GM10248 (cell line): Measurements from ENCODE around the gene GPR15LG.

ENCODE experiments used
- CTCF ChIA-PET: fragments of 300-600 bp; sonication (Branson Sonifier 250); formaldehyde crosslinking; extraction: SDS; loops from one replicate; lab custom pipeline; 2021; ENCODE audit warnings: antibody characterized with exemption; lab: Yijun Ruan, JAX
- POLR2A ChIA-PET: fragments of 350-650 bp; sonication (Branson Sonifier 250); formaldehyde crosslinking; extraction: SDS; loops from one replicate; lab custom pipeline; 2020; ENCODE audit warnings: antibody characterized with exemption; lab: Yijun Ruan, JAX
- DNase-seq: peaks from one replicate; pipeline ENCODE4 v3.0.0; 2012; ENCODE audit errors: extremely low spot score
- CTCF ChIP-seq: IDR thresholded peaks from 2 replicates; pipeline ENCODE4 v1.5.1; 2012; ENCODE audit warnings: mild to moderate bottlenecking, low read depth; ENCODE audit errors: extremely low read depth, missing control alignments, control extremely low read depth

GPR15LG gene

GRCh38 chr10:84139126-84140035, 34.2 kb upstream of the GPR15LG start, which contains the start of gene GHITM:
Gene GHITM (plus strand): TSS chr10:84139509. CDS start chr10:84141501, 1,992 bp downstream.
- POLR2A ChIA-PET = interaction anchor here (0.6 to 1.5 kb wide), 2 partner anchors 8 to 23 kb away, joined by 3 to 7 read pairs; no protein-coding TSS in a partner anchor
- TF ChIP-seq CTCF = peak; percentile 3
- peak; percentile 95 for DNase-seq
- CTCF ChIA-PET = interaction anchor here (0.6 to 8.4 kb wide), 11 partner anchors 8 to 398 kb away, joined by 3 to 78 read pairs (median 5); no protein-coding TSS in a partner anchor

- no peak for TF ChIP-seq CTCF
- DNase-seq = no peak
- ChIA-PET POLR2A (interaction anchor here (0.6 kb wide), 1 partner anchor 22 kb away, joined by 3 read pairs; no protein-coding TSS in a partner anchor), CTCF (interaction anchor here (0.8 to 8.4 kb wide), 4 partner anchors 8 to 64 kb away, joined by 3 to 78 read pairs (median 7); no protein-coding TSS in a partner anchor)
Measured at GRCh38 chr10:84140036-84140379, 33.6 kb upstream of the GPR15LG start.

GRCh38 chr10:84147347-84147746, 26.3 kb upstream of the GPR15LG start:
- ChIA-PET POLR2A (interaction anchor here (1.0 to 1.4 kb wide), 3 partner anchors 9 to 58 kb away, joined by 3 to 8 read pairs (median 7); partner anchors contain the start of gene GHITM), CTCF (interaction anchor here (0.7 to 5.2 kb wide), 27 partner anchors 7 to 390 kb away, joined by 3 to 115 read pairs (median 5); partner anchors contain the start of genes CDHR1, GPR15LG and LRIT2)
- DNase-seq = no peak
- TF ChIP-seq CTCF = no peak

GRCh38 chr10:84148006-84148597, 25.5 kb upstream of the GPR15LG start:
- CTCF ChIA-PET = interaction anchor here (0.7 to 5.2 kb wide), 27 partner anchors 8 to 389 kb away, joined by 3 to 115 read pairs (median 5); partner anchors contain the start of genes CDHR1 and LRIT2
- peak; percentile 80 for TF ChIP-seq CTCF
- DNase-seq = peak; percentile 39
- POLR2A ChIA-PET = interaction anchor here (1.0 to 1.4 kb wide), 3 partner anchors 9 to 57 kb away, joined by 3 to 8 read pairs (median 7); partner anchors contain the start of gene GHITM

GRCh38 chr10:84149854-84150253, 23.7 kb upstream of the GPR15LG start:
- TF ChIP-seq CTCF = no peak
- CTCF ChIA-PET = interaction anchor here (0.8 to 5.2 kb wide), 10 partner anchors 9 to 65 kb away, joined by 3 to 115 read pairs (median 8); partner anchors contain the start of genes CDHR1 and GHITM
- POLR2A ChIA-PET = no interaction called here
- DNase-seq = no peak

GRCh38 chr10:84152769-84153168, 20.8 kb upstream of the GPR15LG start:
- no peak for TF ChIP-seq CTCF
- ChIA-PET POLR2A (no interaction called here), CTCF (interaction anchor here (1.1 to 1.2 kb wide), 2 partner anchors 12 to 52 kb away, joined by 3 to 4 read pairs; no protein-coding TSS in a partner anchor)
- no peak for DNase-seq
